HCT116 (cell line): ENCODE measurements around the gene KPNA2.
"Not testable (repeated sequence)": the region's sequence is repeated elsewhere in the genome, so short reads cannot be mapped to it uniquely, and the experiment has no call there.

Experiments used
- ATF3 ChIP-seq: IDR thresholded peaks from 2 replicates; pipeline ENCODE4 v1.6.1; 2012
- CTCF ChIP-seq, 3 experiments: fragments of 200-600 bp in 1 of 3; sonication (generic) in 1 of 3; IDR thresholded peaks in 2 of 3; conservative IDR thresholded peaks in 1 of 3; 2 replicates each; pipeline ENCODE4 v1.5.1; 2012 to 2017; ENCODE audit warnings: low read depth in 2 of 3, low read length in 2 of 3, antibody characterized with exemption in 1 of 3, borderline replicate concordance in 1 of 3, control low read depth in 1 of 3, mild to moderate bottlenecking in 1 of 3, mixed read lengths in 1 of 3, mixed run types in 1 of 3, moderate library complexity in 1 of 3; ENCODE audit not compliant: insufficient read depth in 1 of 3
- EZH2 ChIP-seq: fragments of 200-600 bp; sonication (generic); IDR thresholded peaks from 2 replicates; pipeline ENCODE4 v1.6.1; 2017; ENCODE audit warnings: antibody characterized with exemption, mixed run types
- FOSL1 ChIP-seq: IDR thresholded peaks from 2 replicates; pipeline ENCODE4 v1.6.1; 2012; ENCODE audit warnings: low read depth
- POLR2A ChIP-seq: IDR thresholded peaks from 2 replicates; pipeline ENCODE4 v1.7.0; 2011; ENCODE audit warnings: borderline replicate concordance; ENCODE audit not compliant: insufficient read depth, insufficient read length; ENCODE audit errors: extremely low read depth
- POLR2AphosphoS5 ChIP-seq: IDR thresholded peaks from 2 replicates; pipeline ENCODE4 v1.6.1; 2011; ENCODE audit warnings: mild to moderate bottlenecking, low read depth, low read length, moderate library complexity
- SIN3A ChIP-seq: IDR thresholded peaks from 2 replicates; pipeline ENCODE4 v1.6.1; 2012; ENCODE audit warnings: low read depth
- SP1 ChIP-seq: IDR thresholded peaks from 2 replicates; pipeline ENCODE4 v1.6.1; 2012; ENCODE audit warnings: low read depth
- ZFX ChIP-seq: fragments of 450-650 bp; IDR thresholded peaks from 2 replicates; pipeline ENCODE4 v1.6.1; 2017

DNA sequence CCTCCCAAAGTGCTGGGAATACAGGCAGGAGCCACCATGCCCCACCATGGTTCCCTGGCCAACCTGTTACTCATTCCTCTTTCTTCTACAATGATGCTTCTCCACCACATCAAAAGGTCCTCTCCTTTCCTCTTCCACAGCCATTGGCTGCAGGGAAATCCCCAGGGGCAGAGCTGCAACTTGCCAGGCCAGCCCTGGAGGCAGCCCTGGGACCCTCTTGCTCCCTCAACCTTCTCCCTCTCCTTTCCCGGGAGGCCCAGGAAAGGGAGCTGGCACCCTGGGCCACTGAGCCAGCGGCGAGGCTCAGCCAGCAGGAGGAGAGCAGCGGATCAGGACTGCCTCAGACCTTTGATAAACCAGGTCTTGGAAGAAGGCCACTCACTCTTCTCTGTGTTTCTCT, 51.1 kb downstream of the KPNA2 start:
- not testable (repeated sequence) for TF ChIP-seq CTCF (IDR thresholded peaks at IDR 0.05 in 2 of 3, conservative IDR thresholded peaks at IDR 0.05 in 1 of 3; ENCODE audit: borderline replicate concordance in 1 of 3, insufficient read depth in 1 of 3, low read depth in 2 of 3, low read length in 2 of 3); POLR2A; ZFX; SP1; POLR2AphosphoS5; ATF3; SIN3A; FOSL1; EZH2
